Measurements from ENCODE around the gene ARHGAP15.

ARHGAP15 gene

GRCh38 chr2:143522699-143523098, 393.5 kb downstream of the ARHGAP15 start:
- H3K4me3 ChIP-seq (ENCODE audit: control insufficient read depth, low read depth, low read length) = no peak overlapping the region
- TF ChIP-seq CTCF (IDR thresholded peaks at IDR 0.05; ENCODE audit: control insufficient read depth, insufficient read depth, low read depth, low read length, missing control alignments) = no peak
- DNase-seq (ENCODE audit: low read depth) = no peak

GRCh38 chr2:143524119-143524553, 394.9 kb downstream of the ARHGAP15 start:
- TF ChIP-seq CTCF (IDR thresholded peaks at IDR 0.05; ENCODE audit: control insufficient read depth, insufficient read depth, low read depth, low read length, missing control alignments) = no peak
- DNase-seq (ENCODE audit: low read depth) = peak; percentile 61
- H3K4me3 ChIP-seq (ENCODE audit: control insufficient read depth, low read depth, low read length) = no peak overlapping the region

GRCh38 chr2:143524559-143525401, 395.6 kb downstream of the ARHGAP15 start:
- no peak for TF ChIP-seq CTCF (IDR thresholded peaks at IDR 0.05; ENCODE audit: control insufficient read depth, insufficient read depth, low read depth, low read length, missing control alignments)
- H3K4me3 ChIP-seq (ENCODE audit: control insufficient read depth, low read depth, low read length) = no peak overlapping the region
- peak; percentile 63 for DNase-seq (ENCODE audit: low read depth)

- DNase-seq (ENCODE audit: low read depth) = no peak
- no peak for TF ChIP-seq CTCF (IDR thresholded peaks at IDR 0.05; ENCODE audit: control insufficient read depth, insufficient read depth, low read depth, low read length, missing control alignments)
- H3K4me3 ChIP-seq (ENCODE audit: control insufficient read depth, low read depth, low read length) = no peak overlapping the region
These were observed 396.2 kb downstream of the ARHGAP15 start for GRCh38 chr2:143525402-143525860.

- DNase-seq (ENCODE audit: low read depth) = no peak
- no peak for TF ChIP-seq CTCF (IDR thresholded peaks at IDR 0.05; ENCODE audit: control insufficient read depth, insufficient read depth, low read depth, low read length, missing control alignments)
- H3K4me3 ChIP-seq (ENCODE audit: control insufficient read depth, low read depth, low read length) = no peak overlapping the region
These were observed 397.3 kb downstream of the ARHGAP15 start for GRCh38 chr2:143526498-143526897.

- peak; percentile 70 for DNase-seq (ENCODE audit: low read depth)
- no peak overlapping the region for H3K4me3 ChIP-seq (ENCODE audit: control insufficient read depth, low read depth, low read length)
- no peak for TF ChIP-seq CTCF (IDR thresholded peaks at IDR 0.05; ENCODE audit: control insufficient read depth, insufficient read depth, low read depth, low read length, missing control alignments)
These were observed 398.8 kb downstream of the ARHGAP15 start for GRCh38 chr2:143528021-143528420.

All from AG09309 (cell line).